Measurements from ENCODE around the gene GTF2H1. TPM values are rescaled to one million over a fixed set of nuclear protein-coding genes. Genes with fewer than 3 reads are reported as not detected.

The GTF2H1 gene
- total RNA-seq, 1 experiment from 2014 or later: 39.4 TPM

GRCh38 chr11:18312012-18312411, 10.4 kb upstream of the GTF2H1 start:
- no peaks in the 10 kb centered on the region for H3K23me2 ChIP-seq (ENCODE audit: insufficient read length, low read depth, low read length, poor library complexity, severe bottlenecking)
- H3K79me2 ChIP-seq (ENCODE audit: insufficient read depth, low read length): no peaks in the 10 kb centered on the region; the same call in 1 of the 2 replicates
- no peak overlapping the region for H2BK20ac ChIP-seq (ENCODE audit: low read depth, low read length, poor library complexity, severe bottlenecking)
- no peak for TF ChIP-seq CTCF (conservative IDR thresholded peaks at IDR 0.05)
- no peak overlapping the region for H2BK12ac ChIP-seq (ENCODE audit: insufficient read length, low read depth, low read length)
- H3K4ac ChIP-seq (ENCODE audit: low read depth, low read length): no peak overlapping the region
- H3T11ph ChIP-seq (ENCODE audit: low read length): no peak overlapping the region
- Mint-ChIP-seq H3K4me3 (no peak overlapping the region), H3K27me3 (ENCODE audit: low read depth) (no peaks in the 10 kb centered on the region), H3K36me3 (ENCODE audit: insufficient read depth in 1 of 3, low read depth in 3 of 3) (peaks cover 7 to 44% (median 32%) of the 10 kb centered on the region in 3 experiments; a peak in 6 of 7 replicates), H3K4me1 (0 out of 4 replicates have a peak, but pooled peaks cover 0 to 5% of the 10 kb centered on the region in 2 experiments), H3K9me3 (no peaks in the 10 kb centered on the region), H3K27ac (peak overlapping the region in 1 of 3 experiments; percentile 82; a peak in 1 of 7 replicates)
- no CpG with 5 or more reads among the region's 3 CpGs for WGBS (ENCODE audit: extremely low coverage, insufficient read length, low lambda C conversion rate)
- no peak overlapping the region for H2BK15ac ChIP-seq (ENCODE audit: low read depth, low read length)
- no peaks in the 10 kb centered on the region for H4K20me1 ChIP-seq (ENCODE audit: control insufficient read depth, insufficient read depth, insufficient read length)
- no peak overlapping the region for H3K56ac ChIP-seq (ENCODE audit: insufficient read length, low read depth, low read length)
- no peak overlapping the region for H3K14ac ChIP-seq (ENCODE audit: insufficient read depth, low read length)
- no peak overlapping the region for H2BK120ac ChIP-seq (ENCODE audit: low read depth, low read length, poor library complexity, severe bottlenecking)
- H3K27me3 ChIP-seq (ENCODE audit: insufficient read depth, low read length): no peaks in the 10 kb centered on the region
- no peak overlapping the region for H3K23ac ChIP-seq (ENCODE audit: insufficient read length, low read depth, low read length)
- H3K18ac ChIP-seq (ENCODE audit: insufficient read length, low read depth, low read length): no peak overlapping the region
- H3K4me2 ChIP-seq (ENCODE audit: insufficient read depth, insufficient read length, low read length): no peak overlapping the region
- H2AK5ac ChIP-seq (ENCODE audit: insufficient read length, low read length): no peak overlapping the region
- no peak overlapping the region for H2BK5ac ChIP-seq (ENCODE audit: insufficient read length, low read length)
- H3K4me1 ChIP-seq (ENCODE audit: insufficient read depth, low read length): no peaks in the 10 kb centered on the region
- H4K8ac ChIP-seq (replicated peaks; ENCODE audit: insufficient read length, low read depth, low read length): no peak overlapping the region
- DNase-seq: no peak
- no peak overlapping the region for H4K5ac ChIP-seq (ENCODE audit: insufficient read length, low read depth, low read length)
- no peak overlapping the region for H4K91ac ChIP-seq (ENCODE audit: insufficient read length, low read depth, low read length)
- no peak overlapping the region for H3K27ac ChIP-seq (ENCODE audit: insufficient read length, low read depth, low read length)
- no peak overlapping the region for H2AFZ ChIP-seq (ENCODE audit: low read length)
- no peaks in the 10 kb centered on the region for H3K9me3 ChIP-seq (ENCODE audit: control insufficient read depth, low read depth, low read length)
- H3K9ac ChIP-seq (ENCODE audit: extremely low read depth, insufficient read length, low read length): no peak overlapping the region
- peaks cover 4% of the 10 kb centered on the region for H3K79me1 ChIP-seq (ENCODE audit: insufficient read depth, low read depth, low read length, poor library complexity, severe bottlenecking)

Measured in H9 (cell line).